Skeletal muscle tissue (tissue), 4 donors: ENCODE measurements around the gene MAPKAPK5. TPM values are rescaled to one million over a fixed set of nuclear protein-coding genes. Genes with fewer than 3 reads are reported as not detected.

Source experiments
- H3K27ac ChIP-seq: one replicate; pipeline ENCODE4 v1.7.0; 2013; ENCODE audit warnings: mild to moderate bottlenecking, low read depth, low read length, inconsistent platforms
- H3K27me3 ChIP-seq, 3 donors: one replicate each; pipeline ENCODE4 v1.7.0; 2013; ENCODE audit warnings: low read length in 3 of 3; ENCODE audit not compliant: control insufficient read depth in 3 of 3, insufficient read depth in 3 of 3
- H3K36me3 ChIP-seq, 3 donors: one replicate each; pipeline ENCODE4 v1.7.0; 2013; ENCODE audit warnings: low read length in 3 of 3; ENCODE audit not compliant: control insufficient read depth in 3 of 3, insufficient read depth in 3 of 3
- H3K4me1 ChIP-seq, 3 donors: one replicate each; pipeline ENCODE4 v1.7.0; 2013; ENCODE audit warnings: low read length in 3 of 3, mild to moderate bottlenecking in 3 of 3; ENCODE audit not compliant: control insufficient read depth in 3 of 3, insufficient read depth in 3 of 3
- H3K4me3 ChIP-seq, 3 donors: one replicate each; pipeline ENCODE4 v1.7.0; 2013; ENCODE audit warnings: low read length in 3 of 3
- H3K9ac ChIP-seq, 3 donors: one replicate each; pipeline ENCODE4 v1.7.0; 2013; ENCODE audit warnings: low read length in 3 of 3, mild to moderate bottlenecking in 3 of 3, moderate library complexity in 2 of 3, low read depth in 1 of 3
- H3K9me3 ChIP-seq, 3 donors: one replicate each; pipeline ENCODE4 v1.7.0; 2013; ENCODE audit warnings: low read length in 3 of 3; ENCODE audit not compliant: control insufficient read depth in 3 of 3
- total RNA-seq: library from RNA; depleted of rRNA; stranded (reverse); fragments of >200 nt; gene quantifications from one replicate; pipeline ENCODE4 v1.2.3, GENCODE V29; 2014
- donor health status: Osteomylitis.

Gene MAPKAPK5
- total RNA-seq, 1 donor from 2014 or later = 24.0 TPM

DNA sequence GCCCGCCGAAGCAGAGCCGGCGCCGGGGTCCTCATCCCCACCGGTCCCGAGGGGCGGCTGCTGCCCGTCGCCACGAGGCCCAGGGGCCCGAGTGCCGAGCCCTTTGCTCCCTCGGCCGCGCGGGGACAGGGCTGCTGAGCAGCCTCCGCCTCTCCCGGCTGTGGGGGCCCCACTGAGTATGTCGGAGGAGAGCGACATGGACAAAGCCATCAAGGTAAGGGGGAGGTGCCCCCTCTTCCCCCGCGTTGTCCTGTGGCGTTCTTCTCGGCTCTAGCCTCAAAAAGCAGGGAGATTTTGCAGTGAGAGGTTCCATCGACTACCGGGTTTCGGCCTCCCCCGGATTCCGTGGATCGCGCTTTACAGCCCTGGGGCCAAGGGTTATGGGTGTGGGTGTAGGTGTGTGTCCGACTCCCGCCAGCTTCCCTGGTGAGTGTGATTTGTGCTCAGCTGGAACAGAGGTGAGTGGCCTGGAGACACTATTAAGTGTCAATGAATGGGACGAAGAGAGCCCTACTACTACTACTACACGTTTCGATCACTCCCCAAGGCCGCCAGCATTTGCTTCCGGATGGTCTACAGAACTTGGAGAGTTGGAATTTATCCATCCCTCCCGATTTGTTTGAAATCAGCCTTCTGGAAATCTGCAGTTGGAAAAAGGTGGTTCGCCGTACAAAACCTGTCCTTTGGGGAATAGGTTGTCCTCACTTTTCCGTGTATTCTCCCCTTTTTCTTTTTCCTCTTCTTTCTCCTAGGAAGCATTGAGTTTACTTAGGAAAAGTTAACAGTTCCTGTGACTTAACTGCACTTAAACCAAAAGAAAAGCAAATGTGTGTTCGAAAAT is 748 bp downstream of the MAPKAPK5 start:
- Histone ChIP-seq H3K9me3 (no peaks in the 10 kb centered on the region), H3K27me3 (no peaks in the 10 kb centered on the region), H3K4me1 (peaks cover 29 to 42% (median 30%) of the 10 kb centered on the region in 3 donors), H3K36me3 (peaks cover 4 to 9% (median 7%) of the 10 kb centered on the region in 3 donors), H3K27ac (peak overlapping the region; percentile 95), H3K9ac (peak overlapping the region; percentile 65 to 98 (median 89)), H3K4me3 (peak overlapping the region; percentile 82 to 92 (median 82))

DNA sequence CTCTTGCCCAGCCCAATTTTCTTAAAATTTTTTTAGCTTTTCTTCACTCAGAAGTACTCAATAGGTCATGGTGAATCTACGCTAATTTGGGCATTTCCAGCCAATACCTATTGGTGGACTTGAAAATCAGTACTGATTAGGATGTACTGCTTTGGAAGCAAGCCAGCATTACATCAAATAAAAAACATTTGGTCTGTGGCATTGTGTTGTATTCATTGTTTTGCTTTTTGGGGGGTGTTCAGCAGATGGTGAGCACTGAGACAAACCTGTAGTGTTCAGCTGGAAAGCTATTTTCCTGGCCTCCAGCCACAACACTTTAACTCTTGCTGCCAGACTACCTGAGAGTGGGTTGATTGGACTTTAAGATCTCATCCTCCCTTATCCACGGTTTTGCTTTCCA is 4.0 kb downstream of the MAPKAPK5 start:
- Histone ChIP-seq H3K9ac (no peak overlapping the region), H3K27me3 (no peaks in the 10 kb centered on the region), H3K27ac (no peak overlapping the region), H3K4me1 (peaks cover 20 to 28% (median 21%) of the 10 kb centered on the region in 3 donors), H3K36me3 (peaks cover 0 to 3% (median 0%) of the 10 kb centered on the region in 3 donors), H3K4me3 (no peak overlapping the region), H3K9me3 (no peaks in the 10 kb centered on the region)

DNA sequence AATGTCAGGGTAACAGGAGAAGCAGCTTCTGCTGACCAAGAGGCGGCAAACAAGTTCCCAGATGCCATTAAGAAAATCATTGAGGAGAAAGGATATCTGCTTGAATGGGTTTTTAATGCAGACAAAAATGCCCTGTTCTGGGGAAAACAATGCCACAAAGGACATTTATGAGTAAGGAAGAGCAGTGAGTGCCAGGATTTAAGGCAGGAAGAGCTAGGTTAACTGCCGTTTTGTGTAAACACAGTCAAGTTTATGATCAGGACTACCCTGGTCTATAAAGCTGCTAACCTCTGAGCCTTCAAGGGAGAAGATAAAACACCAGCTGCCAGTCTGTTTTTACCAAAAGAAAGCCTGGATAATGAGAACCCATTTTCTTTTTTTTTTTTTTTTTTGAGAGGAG is 8.5 kb downstream of the MAPKAPK5 start:
- no peaks in the 10 kb centered on the region for H3K27me3 ChIP-seq
- no peak overlapping the region for H3K4me3 ChIP-seq
- no peaks in the 10 kb centered on the region for H3K4me1 ChIP-seq
- H3K36me3 ChIP-seq = peaks cover 0 to 3% (median 2%) of the 10 kb centered on the region in 3 donors
- no peaks in the 10 kb centered on the region for H3K9me3 ChIP-seq
- no peak overlapping the region for H3K9ac ChIP-seq
- H3K27ac ChIP-seq = no peak overlapping the region

GRCh38 chr12:111858186-111858585 is 16.2 kb downstream of the MAPKAPK5 start:
- Histone ChIP-seq H3K9ac (no peak overlapping the region), H3K9me3 (no peaks in the 10 kb centered on the region), H3K4me1 (peaks cover 0 to 7% (median 0%) of the 10 kb centered on the region in 3 donors), H3K27ac (no peak overlapping the region), H3K36me3 (no peaks in the 10 kb centered on the region), H3K27me3 (no peaks in the 10 kb centered on the region), H3K4me3 (no peak overlapping the region)

DNA sequence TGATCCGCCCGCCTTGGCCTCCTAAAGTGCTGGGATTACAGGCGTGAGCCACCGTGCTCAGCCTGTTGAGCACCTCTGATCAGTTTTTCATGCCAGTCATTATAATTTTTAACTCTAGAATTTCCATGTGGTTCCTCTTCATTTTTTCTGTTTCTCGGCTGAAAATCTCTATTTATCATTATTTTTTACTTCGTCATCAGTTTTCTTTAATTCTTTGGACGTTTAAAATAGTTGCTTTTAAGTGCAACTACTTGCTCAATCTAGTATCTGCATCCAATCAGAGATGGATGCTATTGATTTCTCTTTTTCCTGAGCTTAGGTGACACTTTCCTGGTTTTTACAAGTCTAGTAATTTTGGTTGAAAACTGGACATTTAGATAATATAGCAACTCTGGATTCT is 16.8 kb downstream of the MAPKAPK5 start:
- Histone ChIP-seq H3K27ac (no peak overlapping the region), H3K4me1 (peaks cover 0 to 7% (median 0%) of the 10 kb centered on the region in 3 donors), H3K9me3 (no peaks in the 10 kb centered on the region), H3K27me3 (no peaks in the 10 kb centered on the region), H3K4me3 (no peak overlapping the region), H3K9ac (no peak overlapping the region), H3K36me3 (no peaks in the 10 kb centered on the region)

GRCh38 chr12:111864913-111865312 is 22.9 kb downstream of the MAPKAPK5 start:
- H3K36me3 ChIP-seq = peaks cover 12 to 34% (median 33%) of the 10 kb centered on the region in 3 donors

DNA sequence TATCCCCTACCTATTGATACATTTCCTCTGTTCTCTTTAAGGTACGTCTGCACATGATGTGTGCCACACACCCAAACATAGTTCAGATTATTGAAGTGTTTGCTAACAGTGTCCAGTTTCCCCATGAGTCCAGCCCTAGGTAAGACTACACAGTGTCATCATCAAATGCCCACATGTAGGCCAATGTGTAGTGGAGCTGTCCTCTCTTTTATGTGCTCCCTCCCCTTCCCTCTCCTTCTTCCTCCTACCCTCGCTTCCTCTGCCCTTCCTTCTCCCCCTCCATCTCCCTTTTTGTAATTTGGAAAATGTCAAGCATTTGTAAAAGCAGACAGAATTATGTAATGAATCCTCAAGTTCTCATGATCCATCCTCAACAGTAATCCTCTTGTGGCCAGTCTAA is 25.5 kb downstream of the MAPKAPK5 start:
- Histone ChIP-seq H3K27me3 (no peaks in the 10 kb centered on the region), H3K36me3 (peaks cover 29 to 59% (median 53%) of the 10 kb centered on the region in 3 donors), H3K9ac (no peak overlapping the region), H3K4me3 (no peak overlapping the region), H3K27ac (no peak overlapping the region), H3K9me3 (no peaks in the 10 kb centered on the region), H3K4me1 (no peaks in the 10 kb centered on the region)

More at GRCh38 chr12:111864913-111865312, 22.9 kb downstream of the MAPKAPK5 start:
- Histone ChIP-seq H3K9me3 (no peaks in the 10 kb centered on the region), H3K4me3 (no peak overlapping the region), H3K27ac (no peak overlapping the region), H3K9ac (no peak overlapping the region), H3K27me3 (no peaks in the 10 kb centered on the region), H3K4me1 (no peaks in the 10 kb centered on the region)

DNA sequence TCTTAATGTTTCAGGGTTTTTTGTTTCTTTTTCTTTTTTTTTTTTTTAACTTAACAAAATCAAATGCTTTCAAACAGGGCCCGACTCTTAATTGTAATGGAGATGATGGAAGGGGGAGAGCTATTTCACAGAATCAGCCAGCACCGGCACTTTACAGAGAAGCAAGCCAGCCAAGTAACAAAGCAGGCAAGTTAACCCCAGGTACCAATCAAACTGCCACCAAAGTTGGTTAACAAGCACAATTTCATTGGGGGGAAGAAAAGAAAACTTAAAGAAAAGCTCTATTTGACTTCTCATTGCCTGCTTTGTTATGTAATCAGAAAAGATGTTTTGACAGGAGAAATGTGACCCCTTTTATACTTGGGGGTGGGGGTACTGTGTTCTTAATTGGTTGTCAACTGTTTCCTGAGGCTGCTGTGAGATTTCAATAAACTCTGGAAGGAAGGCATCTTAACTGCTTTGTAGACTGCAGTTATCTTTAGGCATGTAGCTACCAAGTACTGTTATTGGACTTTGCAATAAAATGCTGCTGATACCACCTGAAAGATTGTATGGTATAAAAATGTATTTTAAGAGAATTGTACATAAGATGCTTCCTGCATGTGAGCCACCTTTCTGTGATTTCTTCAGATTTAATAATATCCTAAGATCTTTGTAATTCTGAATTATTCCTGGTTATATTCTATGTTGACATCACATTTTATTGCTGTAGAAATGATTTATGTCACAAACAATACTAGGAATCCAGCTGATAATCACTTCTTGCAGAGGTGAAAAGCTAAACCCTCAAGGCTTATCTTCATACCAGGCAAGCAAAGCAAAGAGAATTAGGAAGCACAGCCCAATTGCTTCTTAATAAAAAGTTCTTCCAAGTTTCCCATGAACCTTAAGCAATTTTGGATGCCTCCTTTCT is 26.9 kb downstream of the MAPKAPK5 start:
- Histone ChIP-seq H3K27ac (no peak overlapping the region), H3K4me1 (no peaks in the 10 kb centered on the region), H3K36me3 (peaks cover 32 to 73% (median 60%) of the 10 kb centered on the region in 3 donors), H3K9me3 (no peaks in the 10 kb centered on the region), H3K9ac (no peak overlapping the region), H3K4me3 (no peak overlapping the region), H3K27me3 (no peaks in the 10 kb centered on the region)

- Histone ChIP-seq H3K9me3 (no peaks in the 10 kb centered on the region), H3K27ac (no peak overlapping the region), H3K4me1 (no peaks in the 10 kb centered on the region), H3K4me3 (no peak overlapping the region), H3K27me3 (no peaks in the 10 kb centered on the region), H3K36me3 (peaks cover 32 to 76% (median 60%) of the 10 kb centered on the region in 3 donors), H3K9ac (no peak overlapping the region)
These were observed 27.6 kb downstream of the MAPKAPK5 start for GRCh38 chr12:111869671-111870070.
